Measurements from ENCODE around the gene EMX2. TPM values are rescaled to one million over a fixed set of nuclear protein-coding genes. Genes with fewer than 3 reads are reported as not detected.

The EMX2 gene
- total and polyA plus RNA-seq, 2 experiments from 2014 or later, result not detected

- H3F3A ChIP-seq (replicated peaks; ENCODE audit: low read depth), result no peaks in the 10 kb centered on the region
- DNase-seq (ENCODE audit: low spot score), result peak; percentile 95
- H3K4me1 Mint-ChIP-seq, result peaks cover 35% of the 10 kb centered on the region
- H3K4me3 Mint-ChIP-seq, result peak overlapping the region; percentile 75
- H3K9me2 ChIP-seq (ENCODE audit: insufficient read depth), result no peaks in the 10 kb centered on the region
- H3K27ac Mint-ChIP-seq, result no peak overlapping the region
- peaks cover 97% of the 10 kb centered on the region for H3K27me3 Mint-ChIP-seq (ENCODE audit: insufficient read depth, low read depth, poor library complexity)
- H3K27ac ChIP-seq (ENCODE audit: low read depth), result no peak overlapping the region
- H3K4me1 ChIP-seq (ENCODE audit: insufficient read depth), result peaks cover 45% of the 10 kb centered on the region
- peak; percentile 18 for ATAC-seq
- H4K20me1 ChIP-seq (replicated peaks; ENCODE audit: insufficient read depth), result peaks cover 23% of the 10 kb centered on the region
- peak overlapping the region; percentile 94 for H3K4me2 ChIP-seq
- peaks cover 100% of the 10 kb centered on the region for H3K27me3 ChIP-seq (ENCODE audit: insufficient read depth)
- TF ChIP-seq ZNF114 (CRISPR knock-in tag; IDR thresholded peaks at IDR 0.05), result no peak
- peak; percentile 99 for TF ChIP-seq EZH2 (IDR thresholded peaks at IDR 0.05; ENCODE audit: low read depth, unreplicated experiment)
- TF ChIP-seq EZH2phosphoT487 (IDR thresholded peaks at IDR 0.05; ENCODE audit: unreplicated experiment), result peak; percentile 98
- TF ChIP-seq CREB1 (CRISPR knock-in tag; IDR thresholded peaks at IDR 0.05; ENCODE audit: low read depth), result peak; percentile 90
- TF ChIP-seq, protein P1, sequence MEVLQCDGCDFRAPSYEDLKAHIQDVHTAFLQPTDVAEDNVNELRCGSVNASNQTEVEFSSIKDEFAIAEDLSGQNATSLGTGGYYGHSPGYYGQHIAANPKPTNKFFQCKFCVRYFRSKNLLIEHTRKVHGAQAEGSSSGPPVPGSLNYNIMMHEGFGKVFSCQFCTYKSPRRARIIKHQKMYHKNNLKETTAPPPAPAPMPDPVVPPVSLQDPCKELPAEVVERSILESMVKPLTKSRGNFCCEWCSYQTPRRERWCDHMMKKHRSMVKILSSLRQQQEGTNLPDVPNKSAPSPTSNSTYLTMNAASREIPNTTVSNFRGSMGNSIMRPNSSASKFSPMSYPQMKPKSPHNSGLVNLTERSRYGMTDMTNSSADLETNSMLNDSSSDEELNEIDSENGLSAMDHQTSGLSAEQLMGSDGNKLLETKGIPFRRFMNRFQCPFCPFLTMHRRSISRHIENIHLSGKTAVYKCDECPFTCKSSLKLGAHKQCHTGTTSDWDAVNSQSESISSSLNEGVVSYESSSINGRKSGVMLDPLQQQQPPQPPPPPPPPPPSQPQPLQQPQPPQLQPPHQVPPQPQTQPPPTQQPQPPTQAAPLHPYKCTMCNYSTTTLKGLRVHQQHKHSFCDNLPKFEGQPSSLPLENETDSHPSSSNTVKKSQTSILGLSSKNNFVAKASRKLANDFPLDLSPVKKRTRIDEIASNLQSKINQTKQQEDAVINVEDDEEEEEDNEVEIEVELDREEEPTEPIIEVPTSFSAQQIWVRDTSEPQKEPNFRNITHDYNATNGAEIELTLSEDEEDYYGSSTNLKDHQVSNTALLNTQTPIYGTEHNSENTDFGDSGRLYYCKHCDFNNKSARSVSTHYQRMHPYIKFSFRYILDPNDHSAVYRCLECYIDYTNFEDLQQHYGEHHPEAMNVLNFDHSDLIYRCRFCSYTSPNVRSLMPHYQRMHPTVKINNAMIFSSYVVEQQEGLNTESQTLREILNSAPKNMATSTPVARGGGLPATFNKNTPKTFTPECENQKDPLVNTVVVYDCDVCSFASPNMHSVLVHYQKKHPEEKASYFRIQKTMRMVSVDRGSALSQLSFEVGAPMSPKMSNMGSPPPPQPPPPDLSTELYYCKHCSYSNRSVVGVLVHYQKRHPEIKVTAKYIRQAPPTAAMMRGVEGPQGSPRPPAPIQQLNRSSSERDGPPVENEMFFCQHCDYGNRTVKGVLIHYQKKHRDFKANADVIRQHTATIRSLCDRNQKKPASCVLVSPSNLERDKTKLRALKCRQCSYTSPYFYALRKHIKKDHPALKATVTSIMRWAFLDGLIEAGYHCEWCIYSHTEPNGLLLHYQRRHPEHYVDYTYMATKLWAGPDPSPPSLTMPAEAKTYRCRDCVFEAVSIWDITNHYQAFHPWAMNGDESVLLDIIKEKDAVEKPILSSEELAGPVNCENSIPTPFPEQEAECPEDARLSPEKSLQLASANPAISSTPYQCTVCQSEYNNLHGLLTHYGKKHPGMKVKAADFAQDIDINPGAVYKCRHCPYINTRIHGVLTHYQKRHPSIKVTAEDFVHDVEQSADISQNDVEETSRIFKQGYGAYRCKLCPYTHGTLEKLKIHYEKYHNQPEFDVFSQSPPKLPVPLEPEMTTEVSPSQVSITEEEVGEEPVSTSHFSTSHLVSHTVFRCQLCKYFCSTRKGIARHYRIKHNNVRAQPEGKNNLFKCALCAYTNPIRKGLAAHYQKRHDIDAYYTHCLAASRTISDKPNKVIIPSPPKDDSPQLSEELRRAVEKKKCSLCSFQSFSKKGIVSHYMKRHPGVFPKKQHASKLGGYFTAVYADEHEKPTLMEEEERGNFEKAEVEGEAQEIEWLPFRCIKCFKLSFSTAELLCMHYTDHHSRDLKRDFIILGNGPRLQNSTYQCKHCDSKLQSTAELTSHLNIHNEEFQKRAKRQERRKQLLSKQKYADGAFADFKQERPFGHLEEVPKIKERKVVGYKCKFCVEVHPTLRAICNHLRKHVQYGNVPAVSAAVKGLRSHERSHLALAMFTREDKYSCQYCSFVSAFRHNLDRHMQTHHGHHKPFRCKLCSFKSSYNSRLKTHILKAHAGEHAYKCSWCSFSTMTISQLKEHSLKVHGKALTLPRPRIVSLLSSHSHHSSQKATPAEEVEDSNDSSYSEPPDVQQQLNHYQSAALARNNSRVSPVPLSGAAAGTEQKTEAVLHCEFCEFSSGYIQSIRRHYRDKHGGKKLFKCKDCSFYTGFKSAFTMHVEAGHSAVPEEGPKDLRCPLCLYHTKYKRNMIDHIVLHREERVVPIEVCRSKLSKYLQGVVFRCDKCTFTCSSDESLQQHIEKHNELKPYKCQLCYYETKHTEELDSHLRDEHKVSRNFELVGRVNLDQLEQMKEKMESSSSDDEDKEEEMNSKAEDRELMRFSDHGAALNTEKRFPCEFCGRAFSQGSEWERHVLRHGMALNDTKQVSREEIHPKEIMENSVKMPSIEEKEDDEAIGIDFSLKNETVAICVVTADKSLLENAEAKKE (CRISPR knock-in tag; IDR thresholded peaks at IDR 0.05), result no peak
- peak overlapping the region; percentile 68 for H3K4me3 ChIP-seq
- H3K9me3 Mint-ChIP-seq, result peaks cover 5% of the 10 kb centered on the region; the same call in 2 of the 3 replicates
- H3K36me3 ChIP-seq (ENCODE audit: insufficient read depth), result no peaks in the 10 kb centered on the region
- H3K79me2 ChIP-seq (replicated peaks; ENCODE audit: insufficient read depth), result no peaks in the 10 kb centered on the region
- no peaks in the 10 kb centered on the region; the same call in 2 of the 3 replicates for H3K36me3 Mint-ChIP-seq (ENCODE audit: low read depth)
- H2AFZ ChIP-seq, result peak overlapping the region; percentile 97
Observed at GRCh38 chr10:117541909-117542705, 439 bp upstream of the EMX2 start.
